Transverse colon (tissue), 4 donors: ENCODE measurements around the gene MYH11. TPM values are rescaled to one million over a fixed set of nuclear protein-coding genes. Genes with fewer than 3 reads are reported as not detected.

Experiments
- DNase-seq: peaks from one replicate; pipeline ENCODE4 v3.0.0-alpha.2; 2019
- H3K27ac ChIP-seq, 4 donors: fragments of 200-600 bp; sonication (generic); 2 replicates each; pipeline ENCODE4 v1.5.1; 2016 to 2018; ENCODE audit warnings: inconsistent platforms in 4 of 4
- H3K27me3 ChIP-seq: fragments of 200-600 bp; sonication (generic); 2 replicates; pipeline ENCODE4 v1.5.1; 2017; ENCODE audit warnings: inconsistent platforms
- H3K36me3 ChIP-seq, 4 donors: fragments of 200-600 bp; sonication (generic); 2 replicates each; pipeline ENCODE4 v1.5.1; 2017 to 2019; ENCODE audit warnings: inconsistent platforms in 4 of 4
- H3K4me1 ChIP-seq, 4 donors: fragments of 200-600 bp; sonication (generic); 2 replicates each; pipeline ENCODE4 v1.5.1; 2017 to 2020; ENCODE audit warnings: inconsistent platforms in 4 of 4
- H3K4me3 ChIP-seq, 4 donors: fragments of 200-600 bp; sonication (generic); 1 replicate in 1 of 4; 2 replicates in 3 of 4; pipeline versions ENCODE4 v1.5.1 to v1.6.1; 2017 to 2019; ENCODE audit warnings: inconsistent platforms in 4 of 4
- H3K9me3 ChIP-seq, 2 donors: fragments of 200-600 bp; sonication (generic); 2 replicates each; pipeline ENCODE4 v1.5.1; 2017 to 2019; ENCODE audit warnings: inconsistent platforms in 2 of 2
- CTCF ChIP-seq, 5 experiments: fragments of 200-600 bp in 3 of 5; fragments of 450-650 bp in 2 of 5; sonication (generic) in 3 of 5; IDR thresholded peaks; 1 replicate in 2 of 5; 2 replicates in 3 of 5; pipeline ENCODE4 v1.5.1; 2016 to 2017; ENCODE audit warnings: antibody characterized with exemption in 5 of 5, inconsistent platforms in 3 of 5, mild to moderate bottlenecking in 2 of 5, moderate library complexity in 1 of 5
- EP300 ChIP-seq: sonication (generic); formaldehyde crosslinking; IDR thresholded peaks from one replicate; pipeline ENCODE4 v1.6.1; 2017; ENCODE audit warnings: antibody characterized with exemption, low read depth
- POLR2A ChIP-seq: fragments of 450-650 bp; IDR thresholded peaks from one replicate; pipeline ENCODE4 v1.6.1; 2016; ENCODE audit warnings: antibody characterized with exemption, mild to moderate bottlenecking, moderate library complexity
- POLR2AphosphoS5 ChIP-seq, 3 donors: sonication (generic); formaldehyde crosslinking; IDR thresholded peaks; one replicate each; pipeline ENCODE4 v1.6.1; 2016; ENCODE audit warnings: antibody characterized with exemption in 3 of 3
- WGBS, 2 donors: methylation state at CpG; one replicate each; pipeline ENCODE4 v1.1.5; 2018; ENCODE audit warnings: low coverage in 1 of 2; 5-methylcytosine and 5-hydroxymethylcytosine counted together
- in situ Hi-C, 4 donors: fragments of 200-750 bp; cut with MboI; loops; one replicate each; pipeline versions ENCODE4 v1.15.0 to v1.15.1; 2017; ENCODE audit warnings: low sequenced_read_pairs in 3 of 4, low pct_ligation_motif_present in 1 of 4, low pct_unique_long_range_greater_than_20kb in 1 of 4
- intact Hi-C: fragments of 100-400 bp; cut with DNase I; formaldehyde crosslinking; loops from one replicate; pipeline ENCODE4 v1.15.1; 2023; ENCODE audit warnings: low total_unique reads
- total RNA-seq, 4 donors: library from RNA; depleted of rRNA; stranded (reverse); fragments of >200 nt; gene quantifications; one replicate each; pipeline ENCODE4 v1.1.0, GENCODE V29; 2016

The MYH11 gene
- total RNA-seq, 4 donors from 2014 or later = 619 to 1,914 (median 1,058) TPM

- 94 to 97% methylated on average over 4 of the region's 4 CpGs for WGBS, 2 donors
- Histone ChIP-seq H3K9me3 (no peaks in the 10 kb centered on the region), H3K27me3 (no peaks in the 10 kb centered on the region), H3K27ac (peak overlapping the region in 1 of 4 donors; percentile 33), H3K4me3 (no peak overlapping the region), H3K4me1 (no peaks in the 10 kb centered on the region), H3K36me3 (no peaks in the 10 kb centered on the region)
- intact Hi-C loops (no loop called here), in situ Hi-C loops (loop anchor here in 3 of 4 donors (25.0 kb wide), 1 partner anchor 369 kb away; no protein-coding TSS in a partner anchor)
- no peak for DNase-seq
- TF ChIP-seq POLR2A (no peak), POLR2AphosphoS5 (IDR thresholded peaks at IDR 0.05) (no peak), EP300 (no peak), CTCF (IDR thresholded peaks at IDR 0.05) (no peak)
These were observed 88.6 kb downstream of the MYH11 start for GRCh38 chr16:15768201-15768600.

GRCh38 chr16:15766918-15767317 lies 89.9 kb downstream of the MYH11 start:
- intact Hi-C loops = loop anchor here (1.0 kb wide), 1 partner anchor 42 kb away; no protein-coding TSS in a partner anchor
- peak overlapping the region in 1 of 4 donors; percentile 52 for H3K27ac ChIP-seq

GRCh38 chr16:15765880-15766279 lies 90.9 kb downstream of the MYH11 start:
- no peak for DNase-seq
- Histone ChIP-seq H3K9me3 (no peaks in the 10 kb centered on the region), H3K4me3 (no peak overlapping the region), H3K27me3 (no peaks in the 10 kb centered on the region), H3K36me3 (no peaks in the 10 kb centered on the region), H3K27ac (peak overlapping the region in 1 of 4 donors; percentile 52), H3K4me1 (no peaks in the 10 kb centered on the region)
- TF ChIP-seq POLR2AphosphoS5 (IDR thresholded peaks at IDR 0.05) (no peak), POLR2A (no peak), CTCF (IDR thresholded peaks at IDR 0.05) (peak; percentile 44 to 53 (median 51)), EP300 (no peak)
- in situ Hi-C loops (loop anchor here in 3 of 4 donors (25.0 kb wide), 1 partner anchor 371 kb away; no protein-coding TSS in a partner anchor), intact Hi-C loops (loop anchor here (1.0 kb wide), 1 partner anchor 43 kb away; no protein-coding TSS in a partner anchor)
- WGBS, 2 donors = 41% methylated on average over 3 of the region's 3 CpGs; no CpG with 5 or more reads in 1 of the 2 donors

More at GRCh38 chr16:15766918-15767317, 89.9 kb downstream of the MYH11 start:
- in situ Hi-C loops = loop anchor here in 3 of 4 donors (25.0 kb wide), 1 partner anchor 370 kb away; no protein-coding TSS in a partner anchor
- 89 to 100% methylated on average over 4 to 5 of the region's 5 CpGs for WGBS, 2 donors
- DNase-seq = no peak
- Histone ChIP-seq H3K36me3 (no peaks in the 10 kb centered on the region), H3K4me3 (no peak overlapping the region), H3K4me1 (no peaks in the 10 kb centered on the region), H3K27me3 (no peaks in the 10 kb centered on the region), H3K9me3 (no peaks in the 10 kb centered on the region)
- no peak for TF ChIP-seq POLR2AphosphoS5 (IDR thresholded peaks at IDR 0.05)
- TF ChIP-seq CTCF (IDR thresholded peaks at IDR 0.05) = no peak
- no peak for TF ChIP-seq EP300
- TF ChIP-seq POLR2A = no peak

DNA sequence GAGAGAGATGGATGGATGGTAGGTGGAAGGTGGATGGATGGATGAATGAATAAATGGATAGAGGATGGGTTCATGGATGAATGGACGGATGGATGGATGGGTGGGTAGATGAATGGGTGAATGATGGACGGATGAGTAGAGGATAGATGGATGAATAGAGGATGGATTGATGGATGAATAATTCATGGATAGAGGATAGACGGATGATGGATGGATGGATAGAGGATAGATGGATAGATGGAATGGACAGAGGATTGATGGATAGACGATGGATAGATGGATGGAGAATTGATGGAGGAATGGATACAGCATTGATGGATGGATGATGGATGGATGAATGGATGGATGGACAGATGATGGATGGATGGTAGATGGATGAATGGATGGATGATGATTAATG lies 91.7 kb downstream of the MYH11 start:
- Histone ChIP-seq H3K4me1 (no peaks in the 10 kb centered on the region), H3K36me3 (no peaks in the 10 kb centered on the region), H3K9me3 (no peaks in the 10 kb centered on the region), H3K4me3 (no peak overlapping the region), H3K27ac (peak overlapping the region in 2 of 4 donors; percentile 8 to 52), H3K27me3 (no peaks in the 10 kb centered on the region)
- peak in 2 of 3 donors; percentile 12 to 42 for TF ChIP-seq POLR2AphosphoS5 (IDR thresholded peaks at IDR 0.05)
- TF ChIP-seq EP300 = no peak
- intact Hi-C loops = no loop called here
- 72 to 83% methylated on average over 4 of the region's 4 CpGs for WGBS, 2 donors
- in situ Hi-C loops = loop anchor here in 3 of 4 donors (25.0 kb wide), 1 partner anchor 372 kb away; no protein-coding TSS in a partner anchor
- DNase-seq = no peak
